H1 (cell line): Measurements from ENCODE around the gene MTCL3.

Source experiments
- CTCF ChIA-PET: fragments of 300-600 bp; sonication (Branson Sonifier 250); formaldehyde crosslinking; loops from one replicate; lab custom pipeline; 2021; ENCODE audit not compliant: partially characterized antibody; lab: Charles Lee
- POLR2A ChIA-PET: fragments of 300-600 bp; sonication (Branson Sonifier 250); formaldehyde crosslinking; loops from one replicate; lab custom pipeline; 2021; ENCODE audit warnings: inconsistent platforms; ENCODE audit not compliant: partially characterized antibody; lab: Charles Lee
- DNase-seq, 2 experiments: peaks; one replicate each; pipeline versions ENCODE4 v3.0.0 to v3.0.0-alpha.2; 2010 to 2022; ENCODE audit warnings: low spot score in 2 of 2, low read depth in 1 of 2, mixed read lengths in 1 of 2
- FAIRE-seq: peaks from 2 replicates; lab custom pipeline; 2011; peaks lifted over from hg19 to GRCh38; lab: Jason Lieb, UNC
- H2AFZ ChIP-seq: 2 replicates; pipeline ENCODE4 v1.8.1; 2012; ENCODE audit warnings: low read length, inconsistent platforms
- H2AK5ac ChIP-seq: 2 replicates; pipeline ENCODE4 v1.6.1; 2013; ENCODE audit warnings: low read depth, low read length
- H2BK120ac ChIP-seq: replicated peaks from 2 replicates; pipeline ENCODE3; 2013; ENCODE audit warnings: low read depth, low read length, inconsistent platforms
- H2BK12ac ChIP-seq: 2 replicates; pipeline ENCODE4 v1.6.1; 2013; ENCODE audit warnings: low read depth, low read length
- H2BK15ac ChIP-seq: 2 replicates; pipeline ENCODE4 v1.6.1; 2013; ENCODE audit warnings: low read length
- H2BK20ac ChIP-seq: 2 replicates; pipeline ENCODE4 v1.6.1; 2013; ENCODE audit warnings: low read length
- H2BK5ac ChIP-seq: 2 replicates; pipeline ENCODE4 v1.6.1; 2013; ENCODE audit warnings: low read depth, low read length
- H3K14ac ChIP-seq: 2 replicates; pipeline ENCODE4 v1.6.1; 2013; ENCODE audit warnings: inconsistent platforms; ENCODE audit not compliant: insufficient read length
- H3K18ac ChIP-seq: 2 replicates; pipeline ENCODE4 v1.6.1; 2013; ENCODE audit warnings: low read length; ENCODE audit errors: extremely low read depth
- H3K23ac ChIP-seq: 2 replicates; pipeline ENCODE4 v1.6.1; 2013; ENCODE audit warnings: inconsistent platforms; ENCODE audit not compliant: insufficient read length
- H3K23me2 ChIP-seq: 2 replicates; pipeline ENCODE4 v1.6.1; 2013; ENCODE audit warnings: low read depth, low read length
- H3K27ac ChIP-seq: 2 replicates; pipeline ENCODE4 v1.6.1; 2011; ENCODE audit warnings: low read depth, low read length, inconsistent platforms
- H3K27me3 ChIP-seq, 4 experiments: replicated peaks in 1 of 4; 1 replicate in 1 of 4; 2 replicates in 3 of 4; pipeline versions ENCODE4 v1.6.1 to v1.8.1; 2011 to 2013; ENCODE audit warnings: low read length in 3 of 4, mild to moderate bottlenecking in 3 of 4, inconsistent platforms in 2 of 4, mixed read lengths in 2 of 4, moderate library complexity in 1 of 4; ENCODE audit not compliant: control insufficient read depth in 3 of 4, insufficient read depth in 3 of 4; ENCODE audit errors: extremely low read depth in 1 of 4
- H3K36me3 ChIP-seq, 4 experiments: 2 replicates each; pipeline versions ENCODE4 v1.6.1 to v1.8.1; 2011 to 2013; ENCODE audit warnings: mild to moderate bottlenecking in 4 of 4, low read length in 3 of 4, moderate library complexity in 2 of 4, control low read depth in 1 of 4, inconsistent platforms in 1 of 4; ENCODE audit not compliant: insufficient read depth in 4 of 4, control insufficient read depth in 2 of 4
- H3K4ac ChIP-seq: replicated peaks from 2 replicates; pipeline ENCODE3; 2013; ENCODE audit warnings: low read length, low read depth, mixed read lengths, inconsistent platforms; ENCODE audit not compliant: insufficient read length
- H3K4me1 ChIP-seq, 4 experiments: replicated peaks in 1 of 4; 1 replicate in 1 of 4; 2 replicates in 3 of 4; pipeline versions ENCODE4 v1.6.1 to v1.8.1; 2011 to 2013; ENCODE audit warnings: low read length in 3 of 4, inconsistent platforms in 2 of 4, mixed read lengths in 1 of 4; ENCODE audit not compliant: insufficient read depth in 4 of 4, control insufficient read depth in 3 of 4
- H3K4me2 ChIP-seq, 2 experiments: 2 replicates each; pipeline versions ENCODE4 v1.6.1 to v1.8.1; 2011 to 2013; ENCODE audit warnings: low read depth in 2 of 2, low read length in 2 of 2, control low read depth in 1 of 2, inconsistent platforms in 1 of 2, mild to moderate bottlenecking in 1 of 2; ENCODE audit not compliant: insufficient read depth in 1 of 2
- H3K4me3 ChIP-seq, 4 experiments: fragments of 200-600, 300-600 bp in 1 of 4; sonication (generic), shearing (Covaris generic), sonication (Bioruptor Twin) in 1 of 4; 2 replicates each; pipeline versions ENCODE4 v1.5.1 to v1.8.1; 2011 to 2016; ENCODE audit warnings: low read length in 4 of 4, low read depth in 3 of 4, control low read depth in 2 of 4, inconsistent platforms in 2 of 4, mild to moderate bottlenecking in 2 of 4, mixed read lengths in 1 of 4, moderate library complexity in 1 of 4; ENCODE audit not compliant: insufficient read depth in 2 of 4; ENCODE audit errors: extremely low read depth in 1 of 4
- H3K56ac ChIP-seq: replicated peaks from 2 replicates; pipeline ENCODE3; 2013; ENCODE audit warnings: low read depth, mild to moderate bottlenecking, mixed read lengths, low read length, inconsistent platforms; ENCODE audit not compliant: insufficient read length
- H3K79me1 ChIP-seq: 2 replicates; pipeline ENCODE4 v1.6.1; 2013; ENCODE audit warnings: low read depth, low read length, control low read depth
- H3K79me2 ChIP-seq, 2 experiments: 2 replicates each; pipeline versions ENCODE4 v1.6.1 to v1.8.1; 2012 to 2013; ENCODE audit warnings: low read length in 2 of 2, mild to moderate bottlenecking in 2 of 2, inconsistent platforms in 1 of 2; ENCODE audit not compliant: insufficient read depth in 2 of 2, control insufficient read depth in 1 of 2
- H3K9ac ChIP-seq, 4 experiments: replicated peaks in 1 of 4; 1 replicate in 1 of 4; 2 replicates in 3 of 4; pipeline versions ENCODE4 v1.6.1 to v1.8.1; 2011 to 2013; ENCODE audit warnings: low read depth in 3 of 4, low read length in 3 of 4, control low read depth in 2 of 4, mild to moderate bottlenecking in 2 of 4, moderate library complexity in 2 of 4, inconsistent platforms in 1 of 4; ENCODE audit errors: extremely low read depth in 1 of 4
- H3K9me3 ChIP-seq, 2 experiments: 2 replicates each; pipeline versions ENCODE4 v1.6.1 to v1.8.1; 2012 to 2013; ENCODE audit warnings: mild to moderate bottlenecking in 2 of 2, moderate library complexity in 2 of 2, control low read depth in 1 of 2, inconsistent platforms in 1 of 2, low read depth in 1 of 2, low read length in 1 of 2, mixed read lengths in 1 of 2; ENCODE audit not compliant: insufficient read depth in 2 of 2
- H4K20me1 ChIP-seq, 2 experiments: replicated peaks in 1 of 2; 2 replicates each; pipeline versions ENCODE3 to v1.8.1; 2011 to 2013; ENCODE audit warnings: inconsistent platforms in 2 of 2, low read length in 2 of 2, mild to moderate bottlenecking in 1 of 2; ENCODE audit not compliant: insufficient read depth in 2 of 2, control insufficient read depth in 1 of 2
- H4K5ac ChIP-seq: 2 replicates; pipeline ENCODE4 v1.6.1; 2013; ENCODE audit warnings: low read length, low read depth, mixed read lengths, inconsistent platforms; ENCODE audit not compliant: insufficient read length
- H4K8ac ChIP-seq: 2 replicates; pipeline ENCODE4 v1.8.0; 2013; ENCODE audit warnings: mild to moderate bottlenecking, moderate library complexity, low read length, inconsistent platforms; ENCODE audit not compliant: insufficient read depth; ENCODE audit errors: extremely low read depth
- H4K91ac ChIP-seq: replicated peaks from 2 replicates; pipeline ENCODE3; 2013; ENCODE audit warnings: low read length, mixed read lengths, inconsistent platforms; ENCODE audit not compliant: insufficient read length
- ATF2 ChIP-seq: IDR thresholded peaks from 2 replicates; pipeline ENCODE4 v1.6.1; 2012; ENCODE audit warnings: low read length, inconsistent platforms
- CTBP2 ChIP-seq: IDR thresholded peaks from 2 replicates; pipeline ENCODE4 v1.7.0; 2011; ENCODE audit warnings: borderline replicate concordance, mild to moderate bottlenecking, moderate library complexity, mixed read lengths, low read length; ENCODE audit not compliant: insufficient read depth, insufficient read length
- HDAC2 ChIP-seq, 2 experiments: fragments of 300-600 bp in 1 of 2; sonication (generic) in 1 of 2; IDR thresholded peaks; 2 replicates each; pipeline ENCODE4 v1.6.1; 2011 to 2012; ENCODE audit warnings: low read depth in 2 of 2, low read length in 2 of 2, mild to moderate bottlenecking in 2 of 2, moderate library complexity in 2 of 2, borderline replicate concordance in 1 of 2, inconsistent platforms in 1 of 2
- RAD21 ChIP-seq, 2 experiments: IDR thresholded peaks in 1 of 2; conservative IDR thresholded peaks in 1 of 2; 2 replicates each; pipeline ENCODE4 v1.6.1; 2011; ENCODE audit warnings: low read depth in 2 of 2, low read length in 2 of 2, improper control_type of control experiment in 1 of 2, inconsistent platforms in 1 of 2, mild to moderate bottlenecking in 1 of 2, moderate library complexity in 1 of 2
- RXRA ChIP-seq: IDR thresholded peaks from 2 replicates; pipeline ENCODE4 v1.6.1; 2011; ENCODE audit warnings: low read depth, mild to moderate bottlenecking, low read length, moderate library complexity; ENCODE audit not compliant: insufficient read depth
- SP4 ChIP-seq: IDR thresholded peaks from 2 replicates; pipeline ENCODE4 v1.6.1; 2012; ENCODE audit warnings: low read length, inconsistent platforms
- TAF1 ChIP-seq: IDR thresholded peaks from 2 replicates; pipeline ENCODE4 v1.6.1; 2011; ENCODE audit warnings: mild to moderate bottlenecking, low read depth, low read length
- TBP ChIP-seq: IDR thresholded peaks from 2 replicates; pipeline ENCODE4 v1.6.1; 2011; ENCODE audit warnings: low read depth, low read length, improper control_type of control experiment
- TCF12 ChIP-seq: IDR thresholded peaks from 2 replicates; pipeline ENCODE4 v1.6.1; 2011; ENCODE audit warnings: low read depth, mild to moderate bottlenecking, low read length
- WGBS, 2 experiments: shearing (Covaris generic) in 1 of 2; methylation state at CpG; one replicate each; pipeline versions ENCODE4 v1.1.6 to v1.1.7; 2013 to 2015; ENCODE audit warnings: low lambda C conversion rate in 2 of 2, mixed read lengths in 2 of 2, inconsistent platforms in 1 of 2, low coverage in 1 of 2, missing lambda C conversion rate in 1 of 2; ENCODE audit not compliant: insufficient replicate concordance in 2 of 2, insufficient coverage in 1 of 2, insufficient read length in 1 of 2; ENCODE audit errors: extremely low coverage in 1 of 2, missing lambda C conversion rate in 1 of 2; 5-methylcytosine and 5-hydroxymethylcytosine counted together

MTCL3 gene

GRCh38 chr6:127456465-127456864 lies 62.7 kb downstream of the MTCL3 start:
- Histone ChIP-seq H3K79me2 (no peaks in the 10 kb centered on the region), H2AK5ac (no peak overlapping the region), H2BK5ac (no peak overlapping the region), H3K27me3 (no peaks in the 10 kb centered on the region), H3K4me1 (peaks cover 1 to 9% (median 7%) of the 10 kb centered on the region in 4 experiments; a peak in 5 of 7 replicates), H3K9me3 (no peaks in the 10 kb centered on the region), H3K4me2 (no peak overlapping the region), H4K5ac (no peak overlapping the region), H3K18ac (no peak overlapping the region), H2BK120ac (no peak overlapping the region), H2AFZ (no peak overlapping the region), H3K23me2 (no peaks in the 10 kb centered on the region), H3K79me1 (no peaks in the 10 kb centered on the region), H3K9ac (no peak overlapping the region), H4K8ac (no peak overlapping the region), H3K4me3 (no peak overlapping the region), H3K23ac (no peak overlapping the region), H4K91ac (no peak overlapping the region), H3K4ac (no peak overlapping the region), H4K20me1 (peaks cover 0 to 2% of the 10 kb centered on the region in 2 experiments), H2BK15ac (no peak overlapping the region), H3K36me3 (peaks cover 0 to 3% (median 0%) of the 10 kb centered on the region in 4 experiments; a peak in 1 of 8 replicates), H3K27ac (no peak overlapping the region), H3K14ac (no peak overlapping the region), H2BK20ac (no peak overlapping the region), H2BK12ac (no peak overlapping the region), H3K56ac (no peak overlapping the region)
- WGBS, 2 experiments = 93% methylated on average over 3 of the region's 3 CpGs; no CpG with 5 or more reads in 1 of the 2 experiments
- ChIA-PET POLR2A (no interaction called here), CTCF (no interaction called here)
- no peak for DNase-seq
- no peak for FAIRE-seq
- TF ChIP-seq RXRA = no peak
- TF ChIP-seq CTBP2 = no peak
- no peak for TF ChIP-seq RAD21 (IDR thresholded peaks at IDR 0.05 in 1 of 2, conservative IDR thresholded peaks at IDR 0.05 in 1 of 2; ENCODE audit: low read depth in 2 of 2, low read length in 2 of 2)
- no peak for TF ChIP-seq HDAC2 (IDR thresholded peaks at IDR 0.05; ENCODE audit: borderline replicate concordance in 1 of 2, low read depth in 2 of 2, low read length in 2 of 2)
- no peak for TF ChIP-seq TCF12
- TF ChIP-seq ATF2 = no peak
- no peak for TF ChIP-seq TBP
- TF ChIP-seq SP4 = no peak
- TF ChIP-seq TAF1 = no peak
